Keratinocyte (primary cell): Measurements from ENCODE around the gene CLECL1.

Experiments
- CTCF ChIP-seq, 3 experiments: IDR thresholded peaks in 1 of 3; conservative IDR thresholded peaks in 1 of 3; optimal IDR thresholded peaks in 1 of 3; 2 replicates in 2 of 3; 3 replicates in 1 of 3; pipeline versions ENCODE3 to v1.5.1; 2011; ENCODE audit warnings: low read length in 3 of 3, mild to moderate bottlenecking in 3 of 3, moderate library complexity in 2 of 3, control low read depth in 1 of 3, inconsistent platforms in 1 of 3; ENCODE audit not compliant: insufficient read depth in 2 of 3; ENCODE audit errors: extremely low read depth in 1 of 3
- EZH2 ChIP-seq: IDR thresholded peaks from one replicate; pipeline ENCODE4 v1.6.1; 2012; ENCODE audit warnings: inconsistent platforms, mild to moderate bottlenecking, low read length, moderate library complexity

GRCh38 chr12:9687228-9687627, 45.7 kb downstream of the CLECL1 start:
- TF ChIP-seq CTCF (optimal IDR thresholded peaks at IDR 0.05 in 1 of 3, IDR thresholded peaks at IDR 0.05 in 1 of 3, conservative IDR thresholded peaks at IDR 0.05 in 1 of 3; ENCODE audit: extremely low read depth in 1 of 3, insufficient read depth in 2 of 3, low read length in 3 of 3) = no peak
- no peak for TF ChIP-seq EZH2
